Activated CD8-positive, alpha-beta memory T cell treated with anti-CD3 and anti-CD28 coated beads for 48 hours (primary cell): Measurements from ENCODE around the gene ARHGAP22.

ENCODE experiments used
- DNase-seq, 3 experiments: peaks; one replicate each; pipeline ENCODE4 v3.0.0-alpha.2; 2020; ENCODE audit warnings: low read depth in 2 of 3, low spot score in 2 of 3

ARHGAP22 gene

DNA sequence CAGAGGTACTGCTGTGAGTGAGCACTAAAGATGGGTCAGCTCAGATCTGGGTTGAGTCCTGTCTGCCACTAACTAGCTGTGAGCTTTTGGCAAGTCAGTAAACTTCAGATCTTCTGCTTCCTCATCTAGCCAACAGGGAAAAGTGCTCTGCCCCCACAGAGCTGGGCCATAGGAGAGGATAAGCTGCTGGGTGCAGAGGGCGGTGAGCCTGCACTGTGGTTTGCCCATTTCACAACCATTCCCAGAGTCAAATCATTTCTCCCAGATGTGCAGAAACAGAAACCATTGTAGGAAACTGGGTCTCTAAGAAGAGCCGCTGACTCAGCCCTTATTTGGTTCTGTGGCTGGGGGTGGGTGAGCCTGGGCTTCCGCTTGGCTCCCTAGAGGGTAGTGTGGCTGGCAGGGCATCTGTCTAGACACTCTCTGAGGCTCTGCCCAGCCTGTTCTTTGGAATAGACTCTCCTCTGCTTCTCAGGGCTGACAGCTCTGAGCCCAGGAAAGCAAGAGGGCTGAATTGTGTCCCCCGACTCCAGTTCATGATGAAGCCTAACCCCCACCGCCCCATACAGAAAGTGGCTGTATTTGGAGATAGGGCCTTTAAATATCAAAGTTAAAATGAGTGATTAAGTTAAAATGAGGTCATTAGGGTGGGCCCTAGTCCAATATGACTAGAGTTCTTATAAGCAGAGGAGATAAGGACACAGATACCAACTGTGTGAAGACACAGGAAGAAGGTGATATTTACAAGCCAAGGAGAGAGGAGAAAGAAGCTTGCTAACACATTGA lies 29.5 kb upstream of the ARHGAP22 start:
- no peak for DNase-seq

DNA sequence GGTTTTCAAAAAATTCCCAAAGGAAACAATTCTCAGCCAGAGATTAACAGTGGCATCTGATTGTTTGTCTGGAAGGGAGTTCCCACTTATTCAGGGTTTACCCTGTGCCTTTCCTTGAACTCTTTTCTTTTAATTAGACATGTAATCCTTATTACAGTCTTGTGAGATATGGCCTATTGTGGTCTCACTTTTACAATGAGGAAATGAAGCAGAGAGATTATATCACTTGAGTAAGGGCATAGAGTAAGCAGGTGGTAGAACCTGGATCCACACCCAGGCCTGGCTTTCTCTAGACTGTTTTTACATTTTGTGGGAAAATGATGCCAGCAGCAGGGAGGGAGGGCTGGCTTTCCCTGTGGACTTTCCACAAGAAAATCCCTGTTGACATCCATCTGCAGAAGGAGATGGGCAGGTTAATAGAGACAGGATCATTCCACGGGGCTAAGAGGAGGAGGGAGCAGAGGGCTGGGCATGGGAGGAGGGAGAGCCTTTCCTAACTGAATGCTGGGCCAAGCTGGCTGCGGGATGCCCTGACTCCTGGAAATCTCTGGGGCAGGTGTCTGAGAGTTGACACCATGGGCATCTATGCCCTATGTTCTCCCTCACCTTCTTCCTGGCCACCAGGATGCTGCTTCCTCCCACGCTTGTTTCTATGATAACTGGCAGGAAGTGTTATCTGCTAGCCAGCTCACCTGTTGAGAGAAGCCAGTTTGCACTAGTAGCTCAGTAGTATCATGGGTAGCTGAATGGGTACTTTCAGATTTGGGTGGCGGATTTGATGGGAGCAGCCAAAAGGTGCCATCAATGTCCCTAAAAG lies 28.7 kb upstream of the ARHGAP22 start:
- DNase-seq: no peak

DNA sequence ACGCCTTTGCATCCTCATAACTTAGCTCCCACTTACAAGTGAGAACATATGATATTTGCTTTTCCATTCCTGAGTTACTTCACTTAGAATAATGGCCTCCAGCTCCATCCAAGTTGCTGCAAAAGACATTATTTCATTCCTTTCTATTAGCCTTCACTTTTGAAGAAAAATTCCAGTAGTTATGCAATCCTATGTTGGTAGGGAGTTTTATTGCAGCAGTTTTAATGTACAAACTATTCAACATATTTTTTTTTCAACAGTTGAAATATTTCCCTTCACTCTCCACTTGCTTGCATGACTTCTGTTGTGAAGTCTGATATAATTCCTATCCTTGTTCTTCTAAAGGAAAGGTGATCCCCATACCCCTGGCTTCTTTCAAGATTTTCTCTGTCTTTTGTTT lies 27.3 kb upstream of the ARHGAP22 start:
- DNase-seq: no peak

DNA sequence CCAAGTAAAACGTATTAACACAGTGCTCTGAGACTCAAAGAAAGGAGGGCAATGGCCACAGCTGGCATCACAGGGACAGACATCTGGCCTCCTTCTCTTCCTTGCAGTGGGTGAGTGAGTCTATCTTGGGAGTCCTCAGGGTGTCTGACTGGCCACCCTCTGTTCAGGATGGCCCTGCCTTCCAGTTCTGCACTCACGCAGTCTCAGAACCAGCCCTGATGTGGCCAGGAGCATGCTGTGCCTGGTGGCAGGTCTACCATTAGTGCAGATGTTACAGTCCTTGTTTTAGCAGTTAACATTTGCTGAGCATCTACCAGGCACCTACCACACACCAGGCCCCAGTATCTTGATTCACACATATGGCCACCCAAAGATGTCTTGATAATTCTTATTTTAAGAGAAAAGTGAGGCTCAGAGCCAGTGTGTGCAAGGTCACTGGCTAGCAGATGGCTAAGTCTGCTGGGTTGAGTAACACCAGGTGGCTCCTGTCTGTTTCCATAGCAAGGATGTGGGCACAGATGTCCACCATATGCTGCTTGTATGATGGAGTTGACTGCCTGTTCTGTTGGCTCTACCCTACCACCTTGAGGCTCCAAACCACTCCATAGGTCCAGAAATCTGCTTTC lies 23.2 kb upstream of the ARHGAP22 start:
- no peak for DNase-seq

DNA sequence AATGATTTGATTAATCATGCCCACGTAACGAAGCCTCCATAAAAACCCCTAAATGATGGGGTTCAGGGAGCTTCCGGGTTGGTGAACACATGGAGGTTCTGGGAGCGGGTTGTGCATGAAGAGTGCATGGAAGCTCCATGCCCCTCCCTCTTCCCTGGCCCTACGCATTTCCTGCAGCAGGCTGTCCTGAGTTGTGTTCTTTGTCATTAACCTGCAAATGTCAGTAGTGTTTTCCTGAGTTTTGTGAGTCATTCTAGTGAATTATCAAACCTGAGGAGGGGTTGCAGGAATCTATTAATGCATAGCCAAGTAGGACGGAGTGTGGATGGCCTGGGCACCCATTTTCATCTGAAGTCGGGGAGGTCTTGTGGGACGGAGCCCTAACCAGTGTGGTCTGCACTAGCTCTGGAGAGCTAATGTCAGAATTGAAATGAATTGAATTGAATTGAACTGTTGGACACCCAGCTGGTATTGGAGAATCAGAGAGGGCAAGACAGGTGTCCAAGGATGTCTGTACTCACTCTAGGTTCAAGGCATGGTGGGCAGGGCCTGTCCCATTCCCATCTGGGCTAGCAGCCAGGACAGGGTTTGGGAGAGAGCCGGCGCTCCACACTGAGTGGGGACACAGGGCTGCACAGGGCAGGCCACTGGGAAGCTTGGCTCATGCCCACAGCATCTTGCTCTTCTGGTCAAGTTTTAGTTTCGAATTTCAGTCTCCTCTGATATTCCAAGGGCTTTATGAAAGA lies 22.3 kb upstream of the ARHGAP22 start:
- DNase-seq: no peak

DNA sequence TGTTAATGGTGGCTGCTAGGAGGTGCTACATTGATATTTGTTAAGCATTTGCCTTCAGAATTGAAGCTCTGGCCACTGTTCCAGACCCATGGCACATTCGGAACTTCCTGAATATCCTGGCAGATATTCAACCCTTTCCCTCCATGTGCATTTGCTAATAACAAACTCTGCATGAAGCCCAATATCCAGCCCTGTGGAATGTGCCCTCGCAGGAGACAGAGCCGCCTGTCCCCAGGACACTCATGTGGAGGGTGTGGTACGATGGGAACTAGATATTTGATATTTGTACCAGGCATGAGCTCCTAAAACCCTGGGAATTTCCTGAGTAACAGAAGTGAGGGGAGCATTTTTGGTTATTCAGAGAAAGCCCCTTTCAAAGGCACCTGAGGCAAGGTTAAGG lies 21.6 kb upstream of the ARHGAP22 start:
- DNase-seq: no peak

DNA sequence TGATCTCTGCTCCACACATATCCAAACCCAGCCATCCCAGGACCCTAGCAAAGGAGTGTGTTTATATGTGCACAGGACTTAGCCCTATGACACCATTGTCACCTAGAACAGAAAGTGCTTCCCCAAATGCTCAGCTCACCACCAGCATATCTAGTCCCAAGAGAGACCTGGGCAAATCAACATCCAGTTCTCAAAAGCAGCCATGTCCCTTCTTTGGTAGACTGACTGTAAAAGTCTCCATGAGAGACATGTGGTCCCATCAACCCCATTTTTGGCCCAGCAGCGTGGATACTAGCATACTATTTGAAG lies 20.9 kb upstream of the ARHGAP22 start:
- DNase-seq: no peak

DNA sequence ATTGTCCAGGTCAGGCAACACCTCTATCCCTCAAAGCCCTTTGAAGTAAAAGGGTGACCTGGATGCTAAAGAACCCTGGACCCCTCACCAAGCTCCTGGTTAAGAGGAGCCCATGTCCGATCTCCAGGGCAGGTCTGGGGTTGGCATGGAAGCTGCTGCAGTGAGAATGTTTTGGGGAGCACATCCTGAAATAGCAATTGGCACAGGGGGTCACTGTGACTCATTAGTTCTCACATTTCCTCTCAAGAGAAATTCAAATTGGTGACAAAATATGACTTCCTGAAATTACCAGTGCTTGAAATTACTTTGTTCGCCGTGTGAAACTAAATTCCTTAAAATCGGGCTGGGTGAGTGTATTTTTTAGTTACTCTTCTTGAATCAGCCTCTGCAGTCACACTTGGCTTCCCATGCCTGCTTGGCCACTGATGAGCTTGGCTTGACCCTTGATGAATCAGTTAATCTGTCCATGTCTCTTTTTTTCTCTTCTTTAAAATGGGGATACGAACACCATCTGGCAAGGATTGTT lies 18.8 kb upstream of the ARHGAP22 start:
- DNase-seq: no peak

DNA sequence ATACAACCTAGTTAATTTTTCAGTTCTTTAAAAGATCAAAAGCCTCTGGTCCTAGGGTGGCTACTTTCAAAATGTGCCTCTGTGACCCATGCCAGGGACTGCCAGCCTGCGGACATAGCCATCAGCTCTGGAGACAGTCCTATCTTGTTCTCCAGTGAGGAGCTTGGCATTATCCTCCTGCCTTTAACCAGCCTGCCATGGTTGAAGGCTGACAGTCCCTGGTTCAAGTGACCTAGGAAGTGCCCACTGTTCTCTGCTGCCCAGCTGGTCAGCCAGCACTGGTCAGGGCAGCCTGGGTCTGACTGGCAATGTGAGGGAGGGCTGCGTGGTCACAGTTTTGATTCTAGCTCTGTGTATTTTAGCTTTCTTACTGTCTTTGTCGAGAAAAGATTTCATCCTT lies 18.1 kb upstream of the ARHGAP22 start:
- DNase-seq: no peak

DNA sequence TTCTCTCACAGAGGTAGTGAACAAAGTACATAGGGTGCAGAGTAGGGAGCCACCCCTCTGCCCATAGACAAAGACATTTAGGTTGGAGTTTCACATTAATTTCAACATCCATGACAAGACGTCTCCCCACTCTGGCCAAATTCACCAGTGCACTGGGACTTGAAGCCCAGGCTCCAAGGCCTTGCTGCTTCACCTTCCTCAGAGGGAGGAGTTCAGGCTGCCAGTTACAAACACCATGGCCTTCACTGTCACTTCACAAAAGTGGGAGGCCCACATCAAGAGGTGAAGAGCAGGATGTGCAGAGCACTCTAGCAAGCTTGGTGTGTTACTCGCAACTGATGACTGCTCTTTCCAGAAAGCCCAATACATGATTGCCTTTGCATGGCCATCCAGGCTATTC lies 15.8 kb upstream of the ARHGAP22 start:
- no peak for DNase-seq

DNA sequence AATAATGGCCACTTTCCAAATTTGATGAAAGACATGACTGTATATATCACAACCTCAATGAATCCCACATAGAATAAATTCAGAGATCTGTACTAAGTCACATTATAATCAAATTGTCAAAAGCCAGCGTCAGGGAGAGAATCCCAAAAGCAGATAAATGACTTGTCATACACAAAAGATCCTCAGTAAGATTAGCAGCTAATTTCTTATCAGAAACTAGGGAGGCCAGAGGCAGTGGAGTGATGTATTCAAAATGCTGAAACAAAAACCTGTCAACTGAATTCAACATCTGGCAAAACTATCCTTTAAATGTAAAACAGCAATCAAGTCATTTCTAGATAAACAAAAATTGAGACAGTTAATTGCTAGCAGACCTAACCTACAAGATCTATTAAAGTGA lies 11.6 kb upstream of the ARHGAP22 start:
- no peak for DNase-seq

DNA sequence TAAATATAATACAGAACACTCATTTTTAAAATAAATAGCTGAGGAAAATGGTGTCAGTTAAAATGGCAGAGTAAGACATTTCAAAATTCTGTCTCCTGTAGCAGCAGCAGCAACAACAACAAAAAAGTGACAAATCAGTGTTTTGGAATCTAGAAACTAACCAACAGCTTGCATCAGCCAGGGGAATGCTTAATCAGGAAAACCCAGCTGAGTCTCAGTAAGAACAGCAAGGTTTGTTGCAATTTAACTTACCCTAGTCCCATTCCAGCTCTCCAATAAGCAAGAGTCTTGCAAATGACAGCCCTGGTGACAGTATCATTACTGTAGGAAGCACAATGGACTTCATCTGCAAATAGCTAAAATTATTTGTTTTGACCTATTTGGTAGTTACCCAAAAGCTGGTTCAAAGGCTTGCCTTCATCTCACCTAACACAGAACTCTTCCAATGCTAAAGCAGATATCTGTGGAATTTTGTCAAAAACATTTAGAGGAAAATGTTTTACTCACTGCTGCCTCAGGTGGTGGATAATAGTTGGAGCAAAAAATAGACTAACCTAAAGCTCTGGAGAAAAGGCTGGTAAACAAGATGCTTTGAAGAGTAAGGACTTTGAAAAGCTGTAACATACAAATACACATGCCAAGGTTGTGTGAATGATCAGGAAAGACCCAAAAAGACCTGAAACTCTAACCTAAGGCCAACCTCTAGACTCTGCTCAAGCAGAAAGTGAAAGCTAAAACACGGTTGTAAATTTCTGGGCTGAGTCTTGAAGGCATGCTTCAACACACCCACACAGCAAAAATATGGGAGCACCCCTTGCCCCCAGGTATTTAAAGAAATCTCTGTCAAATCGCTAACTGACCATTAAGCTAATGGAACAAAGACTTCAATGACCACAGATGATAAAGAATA lies 9.9 kb upstream of the ARHGAP22 start:
- no peak for DNase-seq

DNA sequence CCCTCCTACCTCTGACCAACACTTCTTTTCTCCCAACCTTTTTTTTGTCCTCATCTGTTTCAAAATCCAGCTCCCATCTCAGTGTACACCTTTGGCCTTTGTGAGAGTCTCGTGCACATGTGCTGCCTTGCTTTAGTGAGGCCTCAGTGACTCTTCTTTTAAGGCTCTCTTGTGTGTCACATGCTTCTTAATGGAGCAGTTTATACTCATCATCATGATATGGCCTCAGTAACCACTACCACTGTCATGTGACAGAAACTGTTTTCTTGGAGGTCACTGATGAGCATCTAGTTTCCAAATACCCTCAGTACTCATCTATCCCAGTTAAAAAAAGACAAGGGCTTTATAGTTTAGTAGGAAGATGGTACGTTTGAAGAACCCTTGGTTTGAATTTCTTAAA lies 8.1 kb upstream of the ARHGAP22 start:
- no peak for DNase-seq

DNA sequence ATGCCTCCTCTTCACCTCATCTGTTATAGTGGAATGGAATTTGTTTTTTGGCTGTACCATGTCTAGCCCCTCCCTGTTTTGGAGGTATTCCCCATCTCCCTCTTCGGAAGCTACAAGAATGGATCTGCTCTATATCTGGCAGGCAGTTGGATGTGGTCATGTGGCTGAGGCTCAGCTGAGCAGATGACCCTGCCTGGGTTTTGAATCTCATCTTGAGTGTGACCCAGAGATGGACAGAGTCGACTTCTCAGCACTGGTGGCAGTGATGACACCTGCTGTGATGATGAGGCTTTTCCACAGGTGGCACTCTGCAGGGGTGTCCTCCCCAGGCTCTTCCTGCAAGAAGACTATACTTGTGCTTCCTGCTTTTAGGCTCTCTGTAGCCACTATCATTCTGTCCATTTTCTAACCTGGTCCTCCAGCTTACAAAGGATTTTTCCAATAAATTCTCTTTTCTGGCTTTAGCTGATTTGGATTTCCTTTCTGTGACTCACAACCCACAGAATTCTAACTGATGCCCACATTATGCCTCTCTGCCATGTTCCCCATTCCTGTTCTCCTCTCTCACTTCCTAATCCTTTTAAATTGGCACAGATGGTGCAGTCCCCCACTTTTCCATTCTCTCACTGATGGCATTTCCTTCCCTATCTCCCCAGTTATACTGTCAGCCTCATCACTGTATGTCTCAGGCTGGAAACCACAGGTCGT lies 7.5 kb upstream of the ARHGAP22 start:
- DNase-seq: no peak

DNA sequence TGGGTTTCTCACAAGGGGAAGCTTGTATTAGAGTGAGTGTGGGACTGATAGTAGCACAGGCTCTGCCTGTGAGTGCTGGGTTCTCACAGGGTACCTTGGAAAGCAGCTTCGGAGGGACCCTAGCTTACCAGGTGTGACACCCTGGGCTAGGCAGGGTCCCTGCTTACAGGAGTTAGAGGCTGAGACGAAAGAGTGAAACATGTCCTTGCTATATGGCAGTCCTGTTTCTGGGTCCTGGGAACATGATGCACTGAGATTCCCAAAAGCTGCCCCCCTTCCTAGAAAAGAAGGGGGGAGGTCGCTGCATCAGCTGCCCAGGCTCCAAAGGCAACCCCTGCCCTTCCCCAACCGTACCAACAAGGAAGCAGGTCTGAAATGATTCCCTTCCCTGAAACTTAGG lies 6.3 kb upstream of the ARHGAP22 start:
- DNase-seq: no peak

DNA sequence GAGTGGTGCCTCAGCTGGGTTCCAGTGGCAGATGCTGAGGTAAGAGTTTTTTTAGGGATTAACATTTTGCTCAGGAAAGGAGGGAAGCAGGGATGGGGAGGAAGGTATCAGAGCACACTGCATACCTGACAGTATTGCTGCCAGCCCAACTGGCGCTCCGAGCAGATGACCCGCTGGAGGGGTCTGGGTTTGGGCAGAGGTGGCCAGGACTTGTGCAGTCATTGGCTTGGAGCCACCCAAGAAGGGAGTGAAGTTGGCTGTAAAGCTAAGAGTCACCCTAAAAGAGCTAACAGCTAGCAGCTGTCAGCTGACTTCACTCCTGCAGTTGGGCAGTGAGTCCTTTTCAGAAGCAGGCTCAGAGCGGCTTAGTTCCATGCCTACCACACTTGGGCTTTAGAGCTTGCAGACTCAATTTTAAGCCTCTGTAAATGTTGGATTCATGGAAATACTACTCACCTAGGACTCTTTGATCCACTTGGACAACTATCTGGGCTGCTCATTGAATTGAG lies 5.8 kb upstream of the ARHGAP22 start:
- no peak for DNase-seq

DNA sequence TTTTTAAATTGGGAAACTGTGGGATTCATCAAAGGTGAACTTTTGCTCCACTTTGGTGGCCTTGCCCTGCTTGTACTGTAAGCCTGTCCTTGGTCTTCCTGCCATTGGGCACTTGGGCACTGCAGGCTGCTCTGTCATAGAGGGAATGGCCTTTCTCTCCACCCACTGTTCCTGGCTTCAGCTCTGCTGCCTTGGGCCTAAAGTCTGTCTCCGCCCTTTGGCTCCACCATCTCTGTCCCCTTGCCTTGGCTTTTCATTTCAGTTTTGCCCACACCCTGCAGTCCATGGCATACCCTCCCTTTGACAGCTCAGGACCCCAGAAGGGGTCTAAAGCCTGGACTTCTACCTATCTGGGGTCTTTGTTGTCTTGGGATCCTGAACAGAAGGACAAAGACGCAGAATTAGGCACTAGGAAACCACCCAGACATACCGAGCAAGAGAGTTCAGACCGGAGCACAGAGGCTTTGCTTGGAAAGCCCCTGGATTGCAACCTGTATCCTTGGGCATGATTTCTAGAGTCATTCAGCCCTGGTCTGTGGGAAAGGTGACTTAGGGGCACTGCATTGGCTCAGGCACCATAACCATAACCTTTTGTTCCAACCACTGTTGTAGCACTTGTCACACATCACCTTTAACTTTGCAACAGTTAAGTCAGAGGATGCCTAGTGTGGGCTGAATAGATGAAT lies 5.2 kb upstream of the ARHGAP22 start:
- DNase-seq: no peak

DNA sequence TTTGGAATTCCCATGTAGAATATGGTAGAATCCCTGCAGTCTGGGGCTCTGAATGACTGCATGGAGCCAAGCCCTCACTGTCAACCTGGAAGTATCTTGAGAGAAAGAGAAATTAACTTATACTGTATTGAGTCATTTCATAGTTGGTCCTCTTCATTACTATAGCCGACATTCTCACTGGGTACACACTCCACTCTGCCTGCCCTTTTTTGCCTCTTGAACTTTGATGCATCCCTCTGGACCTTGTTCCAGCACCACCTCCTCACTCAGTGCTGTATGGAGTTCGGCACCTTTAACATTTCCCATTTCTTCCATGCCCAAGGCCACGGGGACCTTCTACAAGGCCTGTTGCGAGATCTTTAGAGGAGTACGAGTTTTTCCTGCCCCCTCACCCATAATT lies 4.6 kb upstream of the ARHGAP22 start:
- DNase-seq: no peak

DNA sequence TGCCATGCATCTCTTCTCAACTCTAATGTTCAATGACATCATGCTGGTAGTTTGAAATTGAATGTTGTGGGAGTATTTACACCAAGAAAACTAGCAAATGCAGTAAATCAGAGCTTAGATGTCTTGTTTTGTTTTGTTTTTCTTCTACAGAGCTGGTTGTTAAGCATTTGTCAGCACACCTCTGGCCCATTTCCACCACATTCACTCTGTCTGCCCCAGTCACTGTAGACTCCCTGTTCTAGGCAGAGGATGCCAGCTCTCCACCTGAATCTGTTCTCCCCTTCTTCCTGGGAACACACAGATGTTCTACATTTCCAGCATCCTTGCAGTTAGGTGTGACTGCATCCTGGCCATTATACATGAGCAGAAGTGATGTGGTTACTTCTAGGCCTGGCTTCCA lies 4.1 kb upstream of the ARHGAP22 start:
- no peak for DNase-seq
